Measurements from ENCODE around the gene PDE6A.

Gene PDE6A

DNA sequence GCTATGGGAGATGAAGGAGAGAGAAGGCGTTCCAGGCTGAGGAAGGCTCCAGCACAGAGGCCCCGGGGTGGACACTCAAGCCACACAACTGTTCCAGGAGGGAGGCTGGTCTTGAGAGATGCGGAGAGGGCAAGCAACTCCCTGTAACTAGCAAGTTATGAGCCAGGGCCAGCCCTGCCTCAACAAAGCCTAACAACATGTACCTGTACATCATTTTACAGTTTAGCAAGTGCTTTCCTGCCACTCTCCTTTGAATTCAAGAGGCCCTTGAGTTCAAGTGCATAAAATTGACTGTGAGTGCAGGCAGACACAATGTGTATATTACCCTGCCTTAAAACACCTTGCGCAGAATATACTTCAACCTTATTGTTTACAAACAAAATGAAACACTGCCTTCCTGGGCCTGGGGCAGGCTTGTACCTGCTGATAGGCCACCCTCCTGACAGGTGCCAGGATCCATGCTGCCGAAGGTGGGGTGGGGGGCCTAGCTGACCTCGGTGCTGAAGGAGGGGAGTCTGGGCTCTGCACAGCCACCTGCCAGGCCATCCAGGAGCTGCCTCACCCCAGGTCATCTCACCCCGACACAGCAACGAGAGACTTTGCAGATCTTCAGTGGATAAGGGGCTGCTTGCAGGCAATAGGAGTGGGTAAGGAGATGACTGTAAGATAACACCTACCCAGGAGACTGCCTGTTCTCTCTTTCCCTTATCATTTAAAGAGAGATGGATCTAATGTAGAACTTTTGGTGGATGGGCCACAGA is 134.5 kb downstream of the PDE6A start:
- no peak for DNase-seq

DNA sequence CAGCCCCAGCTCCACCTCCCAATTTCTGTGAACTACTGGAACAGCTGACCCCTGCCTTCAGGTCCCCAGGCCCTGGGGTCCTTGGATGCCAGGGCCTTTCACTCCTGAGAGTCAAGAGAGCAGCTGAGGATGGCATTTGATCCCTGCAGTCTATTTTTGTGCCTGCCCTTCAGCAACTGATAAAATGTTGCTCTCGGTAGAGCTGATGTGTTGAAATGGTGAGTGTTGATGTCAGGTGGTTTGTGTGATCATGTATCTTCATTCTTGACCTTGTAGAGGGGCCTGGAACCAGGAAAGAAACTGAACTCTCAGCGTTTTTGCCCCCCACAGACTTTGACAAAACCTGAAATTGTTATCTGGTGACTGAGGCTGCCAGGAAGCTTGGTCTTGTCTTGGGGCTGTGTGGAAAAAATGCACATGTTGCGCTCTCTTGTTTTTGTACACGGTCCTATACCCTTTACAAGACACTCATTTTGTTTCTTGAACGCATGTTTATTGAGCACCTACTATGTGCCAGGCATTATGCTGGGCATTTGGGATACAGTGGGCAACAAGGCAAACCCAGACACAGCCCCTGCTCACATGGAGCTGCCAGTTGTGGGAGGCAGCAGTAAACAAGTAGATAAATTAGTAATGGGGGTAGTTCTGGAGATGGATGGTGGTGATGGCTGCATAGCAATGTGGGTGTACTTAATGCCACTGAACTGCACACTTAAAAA is 136.2 kb downstream of the PDE6A start:
- no peak for DNase-seq
